Mucosa of gallbladder (tissue), 1 donor: ENCODE data around the gene OR4E2. TPM values are rescaled to one million over a fixed set of nuclear protein-coding genes. Genes with fewer than 3 reads are reported as not detected.
"Not testable (repeated sequence)": the region's sequence is repeated elsewhere in the genome, so short reads cannot be mapped to it uniquely, and the experiment has no call there.

Experiments
- DNase-seq: peaks from one replicate; pipeline ENCODE4 v3.0.0-alpha.2; 2020; ENCODE audit warnings: low spot score
- total RNA-seq: library from RNA; stranded (reverse); gene quantifications from one replicate; pipeline ENCODE4 v1.2.1, GENCODE V29; 2021
- donor health status: DM: no; HTN: no; CAD: no.

Gene OR4E2
- total RNA-seq, 1 donor from 2014 or later = not detected

DNA sequence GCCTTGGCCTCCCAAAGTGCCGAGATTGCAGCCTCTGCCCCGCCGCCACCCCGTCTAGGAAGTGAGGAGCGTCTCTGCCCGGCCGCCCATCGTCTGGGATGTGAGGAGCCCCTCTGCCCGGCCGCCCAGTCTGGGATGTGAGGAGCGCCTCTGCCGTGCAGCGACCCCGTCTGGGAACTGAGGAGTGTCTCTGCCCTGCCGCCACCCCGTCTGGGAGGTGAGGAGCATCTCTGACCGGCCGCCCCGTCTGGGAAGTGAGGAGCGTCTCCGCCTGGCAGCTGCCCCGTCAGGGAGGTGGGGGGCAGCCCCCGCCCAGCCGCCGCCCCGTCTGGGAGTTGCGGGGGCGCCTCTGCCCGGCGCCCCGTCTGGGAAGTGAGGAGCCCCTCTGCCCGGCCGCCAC lies 44.0 kb downstream of the OR4E2 start:
- DNase-seq = not testable (repeated sequence)

DNA sequence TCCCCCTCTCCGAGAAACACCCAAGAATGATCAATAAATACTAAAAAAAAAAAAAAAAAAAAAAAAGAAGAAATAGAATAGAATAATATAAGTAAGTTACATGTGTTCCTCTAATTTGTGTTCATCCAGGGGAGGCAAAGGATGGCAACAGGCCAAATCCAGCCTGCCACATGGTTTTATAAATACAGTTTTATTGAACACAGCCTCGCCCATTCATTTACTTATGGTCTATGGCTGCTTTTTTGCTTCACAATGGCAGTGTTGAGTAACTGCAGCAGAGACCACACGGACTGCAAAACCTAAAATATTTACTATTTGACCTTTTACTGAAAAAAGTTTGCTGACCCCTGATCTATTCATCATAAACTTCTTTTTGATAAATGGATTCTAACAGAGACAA lies 44.9 kb downstream of the OR4E2 start:
- not testable (repeated sequence) for DNase-seq

DNA sequence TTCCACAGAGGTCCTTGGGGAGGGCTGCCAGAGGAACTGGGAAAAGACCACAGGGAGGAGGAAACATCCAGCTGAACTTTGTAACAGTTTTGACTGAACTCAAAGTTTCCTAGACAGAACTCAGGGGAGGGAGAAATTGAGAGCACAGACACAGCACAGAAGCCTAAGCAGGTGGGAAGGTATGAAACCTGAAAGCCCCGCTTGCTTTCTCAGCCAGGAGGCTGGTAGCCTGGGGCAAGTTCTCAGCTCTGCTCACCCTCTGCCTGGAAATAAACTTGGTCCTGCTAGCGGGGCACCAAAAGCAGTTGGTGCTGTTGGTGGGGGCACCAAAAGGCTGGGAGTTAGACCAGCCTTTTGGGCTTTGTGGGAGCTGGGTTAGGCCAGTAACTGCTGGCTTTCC lies 45.9 kb downstream of the OR4E2 start:
- no peak for DNase-seq

DNA sequence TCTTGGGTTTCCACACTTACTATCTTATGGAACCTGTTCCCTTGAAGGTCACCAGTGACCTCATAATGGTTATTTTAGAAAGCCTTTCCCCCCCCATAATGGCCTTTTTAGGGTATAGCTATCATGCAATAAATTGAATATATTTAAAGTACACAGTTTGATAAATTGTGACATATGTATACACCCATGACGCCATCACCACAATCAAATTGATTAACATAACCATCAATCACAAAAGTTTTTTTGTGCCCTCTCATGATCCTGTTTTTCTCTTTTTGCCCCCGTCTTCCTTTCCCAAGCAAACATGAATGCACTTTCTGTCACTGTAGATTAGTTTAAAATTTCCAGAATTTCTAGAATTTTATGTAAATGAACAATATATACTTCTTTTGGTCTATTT lies 48.7 kb downstream of the OR4E2 start:
- DNase-seq = no peak

DNA sequence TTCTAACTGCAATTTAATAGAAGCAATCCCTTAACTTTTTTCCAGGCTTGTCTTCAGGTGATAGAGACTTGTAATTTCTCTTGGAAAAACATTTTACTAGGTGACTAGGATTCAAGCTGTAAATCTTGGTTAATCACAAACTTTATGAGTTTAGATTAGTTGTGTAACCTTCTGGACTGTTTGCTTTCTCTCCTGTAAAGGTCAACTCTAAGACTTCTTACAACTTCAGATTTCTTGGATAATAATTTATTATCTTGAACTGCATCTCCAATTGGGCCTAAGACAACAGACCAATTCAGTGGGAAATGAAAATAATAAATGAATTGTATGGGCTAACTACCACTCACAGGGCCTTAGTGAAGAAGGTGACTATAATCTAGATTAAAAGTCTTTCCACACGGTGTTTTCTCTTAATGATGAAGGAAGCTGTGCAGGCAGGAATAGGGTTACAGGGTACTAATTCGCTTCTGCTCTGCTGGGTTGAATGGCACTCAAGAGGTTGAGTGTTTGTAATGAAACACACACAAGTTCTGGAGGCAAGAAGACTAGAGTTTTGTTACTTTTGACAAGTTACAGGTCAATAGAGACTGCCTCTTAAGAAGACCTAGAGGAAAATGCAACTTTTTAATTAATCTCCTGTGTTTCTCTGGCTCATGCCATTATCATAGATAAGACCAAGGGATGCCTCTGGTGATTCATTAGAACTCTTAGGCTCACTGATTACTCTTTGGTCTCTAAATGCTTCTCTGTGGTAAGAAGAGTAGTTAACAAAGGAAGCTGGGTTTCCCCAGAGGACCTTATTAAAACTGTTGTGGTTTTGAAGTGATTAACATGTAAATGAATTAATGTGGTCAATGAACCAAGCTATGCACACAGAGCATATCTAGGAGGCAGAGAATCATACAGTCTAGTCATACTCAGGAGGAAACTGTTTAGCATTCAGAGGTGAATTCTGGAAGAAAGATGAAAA lies 50.0 kb downstream of the OR4E2 start:
- no peak for DNase-seq

DNA sequence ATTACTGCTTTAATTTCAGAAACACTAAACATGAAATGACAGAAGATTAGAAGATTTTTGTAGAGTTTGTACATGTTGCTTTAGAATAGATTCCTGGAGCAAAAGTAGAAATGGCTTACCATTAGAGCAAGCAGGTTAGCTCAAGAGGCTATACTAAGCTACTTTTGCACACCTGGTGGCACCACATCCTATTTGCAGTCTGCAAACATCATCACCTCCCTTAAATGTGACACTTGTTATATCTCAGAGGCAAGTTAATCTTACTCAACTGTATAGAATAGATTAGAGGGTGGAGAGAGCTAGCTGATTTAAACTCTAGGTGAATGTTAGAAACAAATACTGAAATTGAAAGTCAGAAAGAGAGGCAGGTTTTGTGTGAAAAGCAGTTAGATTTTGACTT lies 50.7 kb downstream of the OR4E2 start:
- DNase-seq = no peak

DNA sequence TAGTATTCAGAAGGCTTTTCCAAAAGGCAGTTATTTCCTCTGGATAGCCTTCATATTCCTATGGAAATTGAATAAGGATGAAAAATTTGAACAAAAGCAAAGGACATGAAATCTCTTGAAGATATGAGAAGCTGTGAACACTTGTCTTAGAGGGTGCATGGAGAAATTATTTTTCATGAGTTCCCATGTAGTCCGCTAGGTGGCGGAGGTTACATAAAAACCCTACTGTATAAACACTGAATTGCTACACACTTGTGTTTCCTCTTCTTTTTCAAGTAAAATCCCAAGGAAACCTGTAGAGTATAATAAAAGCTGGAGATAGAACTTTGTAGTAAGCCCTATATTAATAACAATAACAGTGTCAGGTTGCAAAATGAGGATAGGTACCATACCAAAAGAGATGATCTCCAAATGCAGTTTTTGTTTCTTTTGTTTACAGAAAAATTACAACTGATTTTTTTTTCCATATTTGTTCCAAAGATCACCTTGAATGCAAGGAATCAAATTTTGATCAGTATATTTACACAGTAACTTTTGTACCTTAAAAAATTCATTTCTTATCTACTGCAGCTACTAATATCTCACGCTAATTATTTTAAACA lies 57.8 kb downstream of the OR4E2 start:
- DNase-seq = no peak

DNA sequence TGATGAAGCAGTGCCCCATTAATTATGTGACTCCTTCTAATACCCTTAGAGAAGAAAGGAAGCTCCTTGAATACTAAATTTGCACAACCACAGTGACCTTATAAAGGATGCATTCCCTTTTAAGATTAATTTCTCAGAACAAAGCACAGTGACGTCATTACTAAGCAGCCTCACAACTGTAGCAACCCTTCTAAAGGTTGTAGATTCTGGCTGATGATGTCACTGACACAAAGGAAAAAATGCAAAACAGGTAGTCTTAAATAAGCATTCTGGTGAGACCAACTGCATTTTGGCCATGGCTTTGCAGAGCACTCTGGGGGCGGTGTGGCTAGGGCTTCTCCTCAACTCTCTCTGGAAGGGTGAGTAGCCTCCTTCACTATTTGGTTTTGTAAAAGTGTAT lies 58.4 kb downstream of the OR4E2 start:
- no peak for DNase-seq

DNA sequence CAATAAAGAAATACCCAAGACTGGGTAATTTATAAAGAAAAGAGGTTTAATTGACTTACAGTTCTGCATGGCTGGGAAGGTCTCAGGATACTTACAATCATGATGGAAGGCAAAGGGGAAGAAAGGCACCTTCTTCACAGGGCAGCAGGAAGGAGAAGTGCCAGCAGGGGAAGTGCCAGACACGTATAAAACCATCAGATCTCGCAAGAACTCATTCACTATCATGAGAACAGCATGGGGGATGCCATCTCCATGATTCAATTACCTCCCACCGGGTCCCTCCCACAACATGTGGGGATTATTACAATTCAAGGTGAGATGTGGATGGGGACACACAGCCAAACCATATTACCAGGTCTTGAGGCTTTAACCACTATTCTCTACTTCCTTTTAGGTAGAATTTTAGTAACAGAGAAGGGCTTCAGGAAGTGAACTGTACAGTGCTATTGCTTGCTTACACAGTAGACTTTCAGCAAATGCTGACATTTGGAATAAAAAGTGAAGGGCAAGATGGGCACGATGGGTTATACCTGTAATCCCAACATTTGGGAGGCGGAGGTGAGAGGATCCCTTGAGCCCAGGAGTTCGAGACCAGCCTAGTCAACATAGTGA lies 60.8 kb downstream of the OR4E2 start:
- DNase-seq = no peak

Other genes with a start within 250 kb of the OR4E2 start
- 75.9 TPM for gene CHD8, start 197.7 kb upstream of the OR4E2 start, total RNA-seq
- gene RAB2B, start 176.9 kb upstream of the OR4E2 start, total RNA-seq = 20.6 TPM
- gene TOX4, start 176.6 kb upstream of the OR4E2 start, total RNA-seq = 66.7 TPM
- gene METTL3, start 142.5 kb upstream of the OR4E2 start, total RNA-seq = 37.5 TPM
- gene SALL2, start 127.5 kb upstream of the OR4E2 start, total RNA-seq = 8.3 TPM
- gene OR10G3, start 73.8 kb upstream of the OR4E2 start, total RNA-seq = not detected
- not detected for gene OR10G2, start 18.9 kb upstream of the OR4E2 start, total RNA-seq
- not detected for gene OR4E1, start 20.0 kb downstream of the OR4E2 start, total RNA-seq